T-helper 2 cell (primary cell): Measurements from ENCODE around the gene SLC5A12.

Source experiments
- DNase-seq, 5 experiments: peaks; one replicate each; pipeline versions ENCODE4 v3.0.0 to v3.0.0-alpha.2; 2012 to 2022

SLC5A12 gene

DNA sequence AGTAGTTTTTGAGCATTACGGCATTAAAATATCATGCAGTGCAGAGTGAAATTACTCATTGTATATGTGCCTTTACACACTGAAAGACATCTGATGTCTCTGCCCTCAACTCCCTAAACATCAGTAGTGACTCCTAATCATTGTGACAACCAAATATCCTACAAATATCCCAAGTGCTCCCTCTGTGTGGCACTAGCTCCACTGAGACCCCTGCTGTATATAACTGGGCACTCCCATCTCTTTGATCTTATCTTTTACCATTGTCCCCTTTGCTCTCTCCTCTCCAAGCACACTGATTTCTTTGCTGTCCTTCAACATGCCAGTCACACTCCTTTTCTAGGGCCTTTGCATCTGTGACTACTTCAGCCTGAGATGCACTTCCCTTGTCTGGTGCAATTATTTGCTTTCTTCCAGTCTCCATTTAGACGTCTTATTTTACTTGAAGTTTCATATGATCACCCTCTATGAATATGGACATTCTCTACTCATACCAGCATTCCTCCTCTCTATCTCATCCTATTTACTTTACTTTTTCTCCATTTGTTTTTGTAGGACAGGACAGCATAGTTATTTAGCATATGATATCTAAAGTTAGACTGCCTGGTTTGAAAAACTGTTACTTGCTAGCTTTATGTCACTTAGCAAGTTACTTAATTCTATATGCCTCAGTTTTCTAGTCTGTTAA, 2.4 kb downstream of the SLC5A12 start:
- DNase-seq, result no peak

DNA sequence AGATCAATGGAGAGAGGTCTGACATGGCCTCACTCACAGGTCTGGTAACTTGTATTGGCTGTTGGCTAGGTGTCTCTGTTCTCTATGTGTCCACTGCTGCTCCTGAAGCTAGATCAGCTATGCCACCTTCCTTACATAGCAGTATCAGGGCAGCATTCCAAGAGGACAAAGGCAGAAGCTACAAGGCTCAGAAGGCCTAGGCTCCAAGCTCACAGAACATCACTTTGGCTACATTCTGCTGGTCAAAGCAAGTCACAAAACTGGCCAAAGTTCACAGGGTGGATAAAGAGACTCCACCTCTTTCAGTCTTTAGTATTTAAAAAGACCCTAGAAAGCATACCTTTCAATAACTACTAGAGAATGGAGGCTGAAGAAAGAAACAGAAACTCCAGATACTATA, 4.1 kb downstream of the SLC5A12 start:
- DNase-seq, result no peak

DNA sequence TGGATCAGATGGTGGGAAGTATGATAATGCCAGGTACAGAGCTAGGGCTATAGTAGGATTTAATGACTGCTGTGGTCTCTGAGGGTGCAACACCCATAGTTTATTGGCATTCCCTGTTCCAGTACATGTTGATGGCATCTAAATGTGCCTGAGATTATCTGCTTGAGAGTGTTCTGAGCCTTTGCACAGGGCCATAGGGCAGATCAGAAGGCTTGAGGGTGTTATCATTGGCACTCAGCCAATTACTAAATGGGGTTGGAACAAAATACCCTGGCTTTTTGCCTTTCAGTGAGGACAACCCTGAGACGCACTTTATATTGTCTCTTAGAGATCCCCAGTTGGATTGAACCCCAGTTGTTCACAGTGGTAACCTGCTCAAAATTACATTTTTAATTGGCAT, 6.7 kb downstream of the SLC5A12 start:
- no peak for DNase-seq

DNA sequence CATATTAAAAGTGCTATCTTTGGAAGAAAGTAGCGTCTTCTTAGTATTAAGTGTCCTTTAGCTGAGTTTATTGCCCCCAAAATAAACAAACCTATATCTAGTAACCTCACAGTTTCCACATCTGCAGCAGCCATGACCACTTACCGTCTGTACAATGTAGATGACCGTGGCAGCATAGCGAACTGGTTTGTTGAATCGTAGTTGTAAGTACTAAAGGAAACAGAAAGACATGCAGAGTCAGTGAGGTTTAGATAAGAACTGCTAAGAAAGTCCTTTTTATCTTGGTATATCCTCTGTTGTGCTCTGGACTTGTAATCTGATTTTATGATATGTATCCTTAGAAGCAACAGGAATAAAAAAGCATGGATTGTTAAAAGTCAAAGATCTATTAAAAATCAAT, 9.4 kb downstream of the SLC5A12 start:
- DNase-seq, result no peak

DNA sequence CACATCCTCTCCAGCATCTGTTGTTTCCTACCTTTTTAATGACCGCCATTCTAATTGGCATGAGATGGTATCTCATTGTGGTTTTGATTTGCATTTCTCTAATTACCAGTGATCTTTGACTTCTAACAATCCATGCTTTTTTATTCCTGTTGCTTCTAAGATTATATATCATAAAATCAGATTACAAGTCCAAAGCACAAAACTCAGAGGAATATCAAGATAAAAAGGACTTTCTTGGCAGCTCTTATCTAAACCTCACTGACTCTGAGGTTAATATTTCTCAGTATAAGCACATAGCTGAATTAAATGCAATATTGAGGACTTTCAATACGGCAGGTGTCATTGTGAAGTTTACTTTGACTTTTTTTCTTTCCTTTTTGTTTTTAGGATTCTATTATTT, 11.4 kb downstream of the SLC5A12 start:
- no peak for DNase-seq

DNA sequence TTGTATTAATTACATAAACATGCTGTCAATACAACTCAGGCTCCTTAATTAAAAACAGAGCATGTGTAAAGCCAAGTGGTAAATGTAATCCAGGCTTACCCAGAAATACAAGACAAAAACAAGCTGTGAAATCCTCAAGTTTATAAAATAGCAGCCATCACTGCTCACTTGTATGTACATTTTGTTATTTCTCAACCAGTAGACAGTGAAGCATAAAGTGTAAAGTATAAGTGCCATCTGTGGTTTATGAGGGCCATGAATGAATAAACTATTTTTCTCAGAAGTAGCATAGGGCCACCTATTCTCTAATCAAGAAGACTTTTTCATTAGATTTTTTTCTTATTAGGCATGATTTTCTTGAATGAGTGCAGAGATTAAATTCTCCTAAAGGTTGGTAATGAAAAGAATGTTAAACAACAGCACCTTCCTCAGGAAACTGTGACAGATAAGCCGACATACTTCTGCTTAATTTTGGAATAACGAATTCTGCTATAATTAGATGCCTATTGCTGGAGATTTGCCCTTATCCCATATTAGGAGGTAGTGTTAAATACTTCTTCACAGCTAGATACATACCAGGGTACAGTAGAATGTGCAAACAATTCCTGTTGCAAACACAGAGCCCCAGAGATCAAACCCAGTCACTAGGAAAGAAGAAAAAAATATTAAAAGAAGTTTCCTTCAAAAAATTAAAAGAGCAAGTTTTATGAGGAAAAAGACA, 13.0 kb downstream of the SLC5A12 start:
- no peak for DNase-seq

DNA sequence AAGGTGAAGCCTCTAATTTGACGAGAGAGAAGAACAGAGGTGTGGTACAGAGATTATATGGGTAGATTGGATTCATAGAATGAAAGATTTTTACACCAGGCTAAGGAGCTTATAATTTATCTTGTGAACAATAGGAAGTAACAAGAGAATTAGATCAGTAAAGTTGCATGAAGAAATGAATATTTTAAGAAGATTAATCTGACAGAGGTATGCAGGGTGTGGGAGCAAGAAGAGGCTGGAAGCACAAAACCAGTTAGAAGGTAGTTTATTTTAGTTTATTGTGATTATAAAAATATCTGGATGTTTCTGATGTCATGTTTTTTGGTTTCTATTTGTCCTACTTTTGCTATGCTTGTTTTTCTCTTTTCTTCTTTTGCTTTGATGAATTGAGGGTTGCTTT, 15.7 kb downstream of the SLC5A12 start:
- DNase-seq, result no peak

DNA sequence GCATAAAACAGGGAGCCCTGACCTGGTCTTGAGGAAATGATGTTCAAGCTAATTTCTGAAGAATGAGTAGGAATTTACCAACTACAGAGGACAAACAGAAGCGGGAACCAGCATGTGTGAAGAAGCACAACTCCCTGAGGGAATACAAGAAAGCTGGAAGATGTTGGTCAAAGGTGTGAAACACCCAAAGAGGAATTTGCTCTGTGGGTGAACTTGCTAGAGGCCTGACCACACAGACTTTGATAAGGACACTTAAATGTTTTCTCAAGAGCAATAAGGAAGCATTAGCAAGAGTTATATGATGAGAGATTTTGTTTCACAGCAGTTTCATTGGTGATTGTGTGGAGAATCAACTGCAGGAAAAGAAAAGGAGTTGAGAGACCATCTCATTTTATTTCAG, 17.6 kb downstream of the SLC5A12 start:
- DNase-seq, result no peak

DNA sequence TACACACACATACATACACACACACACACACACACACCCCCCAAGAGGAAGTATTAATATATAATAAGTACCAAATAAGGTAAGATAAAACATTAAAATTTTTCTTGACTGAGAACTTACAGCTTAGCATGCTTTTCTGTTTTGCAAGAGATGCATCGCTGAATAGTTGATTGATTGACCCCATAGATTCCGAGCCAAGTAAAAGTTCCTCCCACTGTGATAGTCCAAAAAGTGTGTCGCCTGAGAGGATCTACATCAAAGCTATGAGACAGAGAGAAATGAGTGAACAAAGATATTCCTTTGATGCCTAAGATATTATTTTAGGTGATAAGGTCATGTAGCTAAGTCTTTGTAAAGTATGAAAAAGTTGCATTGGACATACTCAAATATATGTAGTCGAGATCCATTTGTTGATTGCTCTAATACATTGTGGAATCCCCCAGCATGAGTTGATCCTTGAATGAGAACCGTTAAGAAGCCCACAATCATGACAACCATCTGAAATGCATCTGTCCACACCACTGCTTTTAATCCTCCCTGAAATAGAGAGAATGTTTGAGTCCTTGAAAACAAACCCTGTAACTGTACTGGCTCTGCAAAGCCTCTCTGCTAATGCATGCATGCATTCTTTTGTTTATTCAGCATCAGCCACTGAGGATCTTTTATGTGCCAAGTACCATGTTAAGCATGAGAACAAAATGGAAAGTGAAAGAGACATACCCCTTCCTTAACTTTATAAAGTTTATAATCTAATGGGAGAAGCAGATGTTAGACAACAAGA, 18.3 kb downstream of the SLC5A12 start:
- DNase-seq, result no peak

DNA sequence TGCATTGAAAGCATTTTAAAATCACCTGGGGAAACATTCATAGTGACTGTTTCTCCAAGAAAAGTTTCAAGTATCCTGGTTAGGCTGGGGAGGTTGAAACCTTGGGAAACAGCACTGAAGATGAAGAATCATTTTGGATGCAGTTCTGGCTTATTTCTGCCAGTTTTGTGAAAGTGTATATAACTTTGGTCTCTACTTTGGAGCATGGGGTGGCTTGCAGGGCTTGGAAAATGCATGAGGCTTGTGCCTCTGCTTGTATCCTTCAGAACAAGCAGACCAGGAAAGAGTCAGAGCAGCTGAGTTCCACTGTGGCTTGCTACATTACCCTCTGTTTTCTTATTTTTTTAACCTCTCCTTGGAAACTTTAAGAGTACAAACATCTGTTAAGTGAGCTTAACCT, 19.5 kb downstream of the SLC5A12 start:
- no peak for DNase-seq

DNA sequence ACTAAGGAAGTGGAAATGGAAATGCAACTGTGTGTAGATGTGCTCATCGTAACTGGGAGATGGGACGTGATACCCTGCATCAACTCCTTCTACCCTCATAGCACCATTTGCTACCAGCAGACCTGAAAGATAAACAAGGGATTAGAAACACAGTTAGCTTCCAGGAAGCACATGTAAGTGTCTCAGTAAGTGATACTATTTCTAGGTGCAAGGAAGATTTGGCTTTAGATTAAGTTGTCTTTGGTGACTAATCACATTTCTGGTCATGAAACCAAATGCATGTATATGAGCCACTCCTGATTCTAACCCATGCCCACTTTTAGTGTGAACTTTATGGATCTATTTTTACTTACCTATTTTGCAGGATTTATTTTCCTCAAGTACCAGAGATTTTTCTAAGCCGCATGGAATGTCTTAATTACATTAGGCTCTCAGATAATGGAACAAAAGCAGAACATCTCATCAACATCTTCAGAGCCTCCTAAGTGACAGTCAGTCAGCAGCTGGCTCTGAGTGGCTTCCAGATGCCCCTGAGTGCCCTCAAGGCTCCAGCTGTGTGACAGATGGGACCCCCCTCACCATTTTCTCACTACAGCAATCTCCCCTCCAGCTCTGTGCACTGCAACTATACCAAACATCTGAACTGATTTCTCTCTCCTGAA, 21.2 kb downstream of the SLC5A12 start:
- DNase-seq, result no peak

DNA sequence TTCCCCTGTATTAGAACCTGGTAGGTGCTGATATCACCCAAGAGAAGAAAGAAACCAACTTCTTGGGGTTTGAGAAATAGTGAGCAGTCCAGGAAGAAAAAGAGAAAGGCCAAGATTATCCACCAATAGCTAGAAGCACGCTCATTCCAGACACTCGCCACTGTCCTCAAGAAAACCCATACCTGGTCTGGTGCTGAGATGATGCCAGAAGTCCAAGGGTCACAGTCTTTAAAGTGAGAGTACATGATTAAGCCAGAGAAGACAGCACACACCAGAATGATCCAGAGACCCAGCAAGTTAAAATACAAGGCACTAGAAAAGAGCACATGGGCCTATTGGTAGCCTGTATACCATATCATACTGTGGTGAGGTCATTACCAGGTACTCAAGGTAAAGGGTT, 23.6 kb downstream of the SLC5A12 start:
- no peak for DNase-seq

DNA sequence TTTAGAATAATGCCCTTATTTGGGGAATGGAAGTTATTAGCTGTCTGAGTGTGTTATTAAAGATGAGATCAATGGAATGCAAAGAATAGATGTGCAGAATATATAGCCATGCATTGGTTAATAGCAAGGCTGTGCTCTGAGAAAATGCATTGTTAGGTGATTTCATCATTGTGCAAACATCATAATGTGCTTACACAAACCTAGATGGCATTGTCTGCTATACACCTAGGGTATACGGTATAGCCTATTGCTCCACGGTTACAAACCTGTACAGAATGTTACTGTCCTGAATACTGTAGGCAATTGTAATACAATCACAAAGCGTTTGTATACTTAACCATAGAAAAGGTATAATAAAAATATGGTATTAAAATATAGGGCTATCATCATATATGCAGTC, 25.5 kb downstream of the SLC5A12 start:
- no peak for DNase-seq

DNA sequence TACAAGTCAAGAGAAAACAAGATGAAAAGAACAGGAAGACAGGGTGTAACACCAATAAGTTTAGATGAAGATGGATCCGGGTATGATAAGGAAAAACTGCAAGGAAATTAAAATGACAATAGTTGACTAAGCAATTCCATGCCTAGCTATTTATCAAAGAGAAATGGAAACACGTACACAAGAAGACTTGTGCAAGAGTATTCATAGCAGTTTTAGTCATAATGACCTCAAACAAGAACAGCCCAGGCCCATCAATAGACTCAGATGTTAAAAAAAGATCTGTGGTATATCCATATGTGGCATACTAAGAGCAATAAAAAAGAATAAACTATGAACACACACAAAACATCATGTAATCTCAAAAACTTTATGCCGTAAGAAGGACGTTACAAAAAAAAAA, 33.2 kb downstream of the SLC5A12 start:
- no peak for DNase-seq

DNA sequence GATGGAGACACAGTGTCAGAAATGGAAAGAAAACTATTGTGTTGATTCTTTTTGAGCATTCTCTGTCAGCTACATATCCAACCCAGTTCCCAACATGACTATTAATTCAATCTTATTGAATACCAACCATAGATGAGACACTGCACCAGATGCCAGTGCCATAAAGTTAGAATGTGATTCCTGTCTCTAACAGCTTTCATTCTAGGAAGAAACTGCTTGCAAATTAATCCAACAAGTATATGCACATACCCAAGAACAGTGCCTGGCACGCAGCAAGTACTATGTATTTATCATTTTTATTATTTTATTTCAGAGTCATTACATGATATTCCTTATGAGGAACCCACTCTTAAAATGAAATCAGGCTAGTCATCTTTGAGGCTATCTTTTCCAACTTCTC, 34.5 kb downstream of the SLC5A12 start:
- no peak for DNase-seq

DNA sequence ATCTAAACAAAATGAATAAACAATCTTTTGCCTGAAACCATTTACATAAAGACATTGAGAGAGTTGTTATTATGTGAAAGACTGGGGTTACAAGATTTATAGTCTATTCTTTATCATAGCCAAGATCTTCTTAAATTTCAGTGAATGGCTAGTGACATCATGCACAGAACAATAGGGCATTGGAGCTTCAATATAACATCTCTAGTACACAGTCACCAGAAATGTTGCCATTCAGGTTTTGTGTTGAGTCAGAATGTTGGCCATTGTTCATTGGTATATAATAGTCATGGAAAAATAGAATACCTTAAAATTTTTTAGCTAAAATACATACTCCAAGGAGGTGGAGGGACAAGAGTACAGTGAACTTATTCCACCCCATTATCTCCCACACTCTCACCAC, 44.3 kb downstream of the SLC5A12 start:
- no peak for DNase-seq

DNA sequence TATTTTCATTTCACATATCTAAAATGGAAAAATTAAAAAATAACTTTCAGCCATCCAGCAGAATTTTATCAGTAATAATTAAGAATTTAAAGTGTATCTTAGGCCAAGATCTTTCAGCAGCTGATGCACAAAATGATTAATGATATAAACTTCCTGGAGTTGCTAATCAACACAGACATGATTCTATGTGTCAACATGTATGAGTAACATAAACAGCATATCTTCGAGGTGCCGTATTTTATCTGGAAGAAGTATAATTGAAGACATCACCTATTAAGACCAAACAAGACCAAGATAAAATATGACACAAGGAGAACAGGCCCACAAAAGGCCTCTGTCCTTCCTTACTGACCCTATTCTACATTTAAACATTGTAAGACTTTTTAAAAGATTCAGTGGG, 45.2 kb downstream of the SLC5A12 start:
- no peak for DNase-seq

DNA sequence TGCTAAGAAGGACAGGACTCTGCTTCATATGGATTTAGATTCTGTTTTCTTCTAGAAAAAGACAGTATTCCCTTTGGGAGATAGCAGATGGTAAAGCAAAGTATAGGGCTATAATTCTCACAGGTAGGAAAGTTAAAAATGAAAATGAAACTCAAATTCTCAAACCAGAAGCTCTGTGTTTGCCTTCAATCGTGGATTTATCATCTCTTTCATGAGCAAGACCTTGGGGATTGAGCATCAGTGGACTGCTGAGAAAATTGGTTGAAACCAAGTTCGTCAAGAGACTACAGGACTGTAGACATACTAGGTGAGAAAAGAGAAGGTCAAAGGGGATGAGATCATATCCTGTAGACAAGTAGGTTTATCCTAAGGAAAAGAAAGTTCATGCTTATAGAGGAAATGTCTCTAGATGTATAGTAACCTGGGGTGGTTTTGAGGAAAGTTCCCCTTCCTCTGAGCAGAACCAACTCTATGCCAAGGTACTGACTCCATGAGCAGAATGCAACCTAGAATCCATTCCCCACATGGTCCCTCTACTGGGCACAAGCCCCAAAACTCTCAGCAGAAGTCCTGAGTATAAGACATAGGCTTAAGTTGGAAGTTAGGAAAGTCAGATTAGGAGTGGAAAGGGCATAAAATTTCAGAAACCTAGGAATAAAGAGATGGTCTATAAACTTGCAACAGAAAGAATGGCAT, 46.5 kb downstream of the SLC5A12 start:
- no peak for DNase-seq

DNA sequence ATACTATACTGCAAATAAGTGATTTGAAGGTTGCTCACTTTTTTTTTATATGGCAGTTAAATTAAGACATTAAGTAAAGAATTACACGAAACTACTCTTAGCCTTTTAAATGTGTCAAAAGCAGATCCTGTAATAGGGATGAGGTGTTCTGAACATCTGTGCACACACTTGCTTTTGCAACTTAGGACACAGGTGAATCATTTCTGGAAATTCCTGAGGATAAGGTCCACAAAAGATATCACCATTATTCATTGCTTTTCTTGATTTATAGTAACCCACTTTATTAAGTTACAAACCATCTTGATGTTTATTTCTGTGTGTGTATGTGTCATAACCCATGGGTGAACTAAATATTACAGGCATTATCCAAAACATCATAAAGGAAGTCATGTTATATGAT, 55.9 kb downstream of the SLC5A12 start:
- DNase-seq, result no peak

DNA sequence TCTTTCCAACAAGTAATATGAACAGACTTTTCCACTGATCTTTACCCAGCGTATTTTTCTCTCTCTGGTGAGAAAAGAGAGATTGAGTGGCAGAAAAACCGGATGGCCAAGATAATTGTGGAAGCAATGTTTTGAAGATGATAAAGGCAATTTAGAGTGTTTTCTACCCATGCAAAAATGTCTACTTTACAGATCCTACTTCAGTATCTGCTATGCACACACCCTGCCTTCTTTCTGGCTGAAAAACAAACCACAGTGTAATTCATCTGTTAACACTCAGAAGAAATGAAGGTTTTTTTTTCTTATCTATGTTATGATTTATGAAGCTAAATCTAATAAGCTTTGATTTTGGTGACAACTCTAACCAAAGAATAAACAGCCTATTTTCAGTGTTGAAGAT, 56.8 kb downstream of the SLC5A12 start:
- DNase-seq, result no peak

DNA sequence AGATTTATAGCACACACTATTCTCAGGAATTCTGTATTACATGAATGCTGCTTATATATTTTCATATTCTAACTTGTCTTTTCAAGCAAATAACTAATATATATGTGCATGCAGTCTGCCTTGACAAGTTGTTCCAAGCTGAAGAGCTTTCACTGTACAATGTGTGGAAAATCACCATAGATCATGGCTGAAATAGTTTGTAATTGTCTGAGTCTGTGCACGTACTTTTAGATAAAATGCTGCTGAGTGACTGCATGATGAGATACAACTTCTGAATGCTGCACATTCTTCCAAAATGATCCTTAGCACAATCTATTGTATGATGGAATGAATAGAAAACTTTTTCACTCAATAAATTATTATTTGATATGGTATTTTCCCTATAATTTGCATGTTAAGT, 58.9 kb downstream of the SLC5A12 start:
- DNase-seq, result no peak

DNA sequence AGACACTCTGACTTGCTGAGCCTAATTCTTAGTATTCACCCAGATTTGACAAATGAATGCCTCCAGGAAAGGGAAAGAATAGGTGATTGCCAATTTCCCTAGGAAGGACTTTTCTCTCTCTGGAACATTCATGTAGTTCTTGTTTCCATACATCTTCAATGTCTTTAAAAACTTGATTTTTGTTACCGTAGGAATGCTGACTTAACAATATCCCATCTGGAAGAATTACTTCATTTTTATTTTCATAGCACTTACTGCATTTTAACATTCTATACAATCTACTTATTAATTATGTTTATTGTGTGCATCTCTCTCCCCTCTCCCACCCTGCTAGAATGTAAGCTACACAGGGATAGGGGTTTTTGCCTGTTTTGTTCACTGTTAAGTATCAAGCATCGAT, 66.6 kb downstream of the SLC5A12 start:
- DNase-seq, result no peak

DNA sequence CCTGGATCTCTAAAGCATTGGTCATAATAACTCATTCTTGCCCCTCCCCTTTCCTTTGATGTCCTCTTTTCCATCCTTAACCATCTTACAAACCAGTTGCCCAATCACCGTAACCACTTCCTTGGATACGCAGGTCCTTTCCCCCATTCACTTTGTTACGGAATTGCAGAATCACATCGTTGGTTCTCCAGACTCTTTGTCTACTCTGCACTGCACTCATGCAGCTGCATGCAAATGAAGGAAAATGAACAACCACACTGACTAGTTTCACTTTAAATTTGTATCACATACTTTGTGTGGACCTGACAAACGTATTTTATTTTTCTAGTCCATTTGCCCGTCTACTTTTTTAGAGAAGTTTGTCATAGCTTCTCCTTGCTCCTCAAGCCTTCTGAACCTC, 69.9 kb downstream of the SLC5A12 start:
- DNase-seq, result no peak
